Hepatic stellate cell (primary cell): ENCODE results near the gene PLA2G4D.
"Not testable (repeated sequence)": the region's sequence is repeated elsewhere in the genome, so short reads cannot be mapped to it uniquely, and the experiment has no call there.

Experiments used
- DNase-seq: peaks from one replicate; pipeline ENCODE4 v3.0.0; 2011; ENCODE audit warnings: low spot score

Gene PLA2G4D

DNA sequence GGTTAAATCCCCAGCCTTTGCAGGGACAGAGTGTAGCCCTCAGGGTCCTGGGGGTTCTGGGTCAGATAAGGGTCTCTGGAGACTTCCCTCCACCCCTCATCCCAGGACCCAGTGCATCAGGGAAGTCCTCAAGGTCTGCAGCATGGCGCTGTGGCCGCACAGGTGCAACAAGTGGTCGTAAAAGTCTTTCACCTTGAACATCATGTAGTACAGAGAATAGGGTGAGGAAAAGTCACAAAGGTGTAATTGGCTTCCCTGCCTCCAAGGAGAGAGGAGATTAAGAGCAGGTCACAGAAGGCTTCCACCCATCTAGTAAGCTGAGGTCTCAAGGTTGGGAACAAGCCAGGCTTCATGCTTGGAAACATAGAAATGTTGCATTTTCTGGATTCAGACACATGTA lies 29.2 kb upstream of the PLA2G4D start:
- DNase-seq: no peak

GRCh38 chr15:42121682-42122081 lies 27.3 kb upstream of the PLA2G4D start:
- DNase-seq: no peak

GRCh38 chr15:42121021-42121420 lies 26.7 kb upstream of the PLA2G4D start:
- DNase-seq: no peak

GRCh38 chr15:42120285-42120684 lies 25.9 kb upstream of the PLA2G4D start:
- DNase-seq: no peak

GRCh38 chr15:42119446-42119760 lies 25.0 kb upstream of the PLA2G4D start:
- no peak for DNase-seq

GRCh38 chr15:42118650-42119445 lies 24.5 kb upstream of the PLA2G4D start:
- DNase-seq: no peak

DNA sequence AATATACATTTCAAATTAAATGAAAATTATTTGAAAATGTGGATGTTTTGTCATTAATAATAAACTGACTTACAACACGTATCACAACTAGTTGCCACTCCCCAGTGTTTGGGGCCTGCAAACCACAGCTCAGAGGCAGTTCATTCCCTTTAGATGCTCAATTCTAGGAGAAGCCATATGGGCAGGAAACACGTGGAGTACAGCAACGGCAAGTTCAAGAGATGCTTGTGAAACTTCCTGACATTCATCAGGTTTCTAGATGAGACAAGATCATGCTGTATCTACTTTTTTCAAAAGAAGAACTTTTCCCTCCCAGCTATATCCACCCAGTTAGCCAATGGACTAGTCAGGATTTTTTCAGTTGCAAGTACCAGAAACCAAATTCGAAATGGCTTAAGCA lies 17.6 kb upstream of the PLA2G4D start:
- DNase-seq: no peak

- DNase-seq: no peak
Observed at GRCh38 chr15:42110367-42110766, 16.0 kb upstream of the PLA2G4D start.

DNA sequence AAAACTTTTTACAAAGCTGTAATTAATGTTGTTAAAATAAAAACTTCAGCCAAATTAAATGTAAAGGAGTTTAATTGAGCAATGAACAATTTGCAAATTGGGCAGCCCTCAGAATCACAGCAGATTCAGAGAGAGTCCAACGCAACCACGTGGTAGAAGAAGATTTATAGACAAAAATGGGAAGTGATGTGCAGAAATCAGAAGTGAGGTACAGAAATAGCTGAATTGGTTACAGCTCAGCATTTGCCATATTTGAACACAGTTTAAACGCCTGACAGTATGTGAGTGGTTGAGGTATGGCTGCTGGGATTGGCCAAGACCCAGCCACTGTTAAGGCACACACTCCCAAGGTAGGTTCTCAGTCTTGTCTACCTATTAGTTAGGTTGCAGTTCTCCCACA lies 14.4 kb upstream of the PLA2G4D start:
- DNase-seq: no peak

- DNase-seq: no peak
Observed at GRCh38 chr15:42108189-42108588, 13.8 kb upstream of the PLA2G4D start.

DNA sequence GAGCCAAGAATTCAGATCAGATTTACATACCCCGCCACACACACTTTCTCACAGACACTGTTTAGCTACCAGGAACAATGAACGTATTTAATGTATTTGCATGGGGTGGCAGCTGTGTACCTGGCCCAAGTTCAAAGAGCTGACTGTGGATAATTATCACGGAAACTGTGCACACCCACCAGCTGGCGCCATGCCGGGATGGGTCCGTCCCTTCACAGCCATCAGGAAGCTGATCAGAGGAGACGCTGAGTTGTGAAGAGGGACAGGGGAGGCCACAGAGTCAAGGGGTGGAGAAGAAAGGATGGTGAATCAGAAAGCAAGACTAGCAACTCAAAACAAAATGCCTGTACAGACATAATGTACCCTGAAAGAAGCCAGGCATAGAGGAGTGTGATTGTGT lies 13.1 kb upstream of the PLA2G4D start:
- no peak for DNase-seq

- no peak for DNase-seq
Observed at GRCh38 chr15:42106288-42106687, 11.9 kb upstream of the PLA2G4D start.

- no peak for DNase-seq
Observed at GRCh38 chr15:42104095-42104891, 9.9 kb upstream of the PLA2G4D start.

- no peak for DNase-seq
Observed at GRCh38 chr15:42102646-42103235, 8.4 kb upstream of the PLA2G4D start.

- DNase-seq: no peak
Observed at GRCh38 chr15:42101861-42102260, 7.5 kb upstream of the PLA2G4D start.

GRCh38 chr15:42100021-42100800 lies 5.8 kb upstream of the PLA2G4D start:
- no peak for DNase-seq

- DNase-seq: no peak
Observed at GRCh38 chr15:42097018-42097417, 2.7 kb upstream of the PLA2G4D start.

- no peak for DNase-seq
Observed at GRCh38 chr15:42093966-42094365, 396 bp downstream of the PLA2G4D start.

GRCh38 chr15:42092398-42093318 lies 1.7 kb downstream of the PLA2G4D start:
- no peak for DNase-seq

DNA sequence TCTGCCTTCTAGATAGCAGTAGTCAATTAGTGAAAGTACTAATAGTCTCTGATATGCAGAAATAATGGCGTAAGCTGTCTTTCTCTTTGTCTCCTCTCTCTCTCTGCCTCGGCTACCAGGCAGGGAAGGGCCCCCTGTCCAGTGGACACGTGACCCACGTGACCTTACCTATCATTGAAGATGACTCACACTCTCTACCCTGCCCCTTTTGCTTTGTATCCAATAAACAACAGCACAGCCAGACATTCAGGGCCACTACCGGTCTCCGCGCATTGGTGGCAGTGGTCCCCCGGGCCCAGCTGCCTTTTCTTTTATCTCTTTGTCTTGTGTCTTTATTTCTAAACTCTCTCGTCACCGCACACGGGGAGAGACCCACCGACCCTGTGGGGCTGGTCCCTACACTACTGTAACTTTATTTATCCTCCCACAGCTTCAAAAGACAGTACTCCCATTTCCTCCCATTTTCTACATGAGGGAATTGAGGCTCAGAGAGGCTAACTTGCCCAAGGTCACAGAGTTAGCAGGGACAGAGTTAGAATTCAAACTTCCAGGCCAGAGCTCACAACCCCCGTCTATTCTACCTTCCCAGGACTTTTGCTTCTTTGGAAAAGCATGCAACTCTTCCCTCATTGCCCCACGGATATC lies 2.5 kb downstream of the PLA2G4D start:
- not testable (repeated sequence) for DNase-seq

- no peak for DNase-seq
Observed at GRCh38 chr15:42090781-42091180, 3.6 kb downstream of the PLA2G4D start.
